Hindlimb muscle (tissue), 1 donor: Measurements from ENCODE around the gene BCL7B. TPM values are rescaled to one million over a fixed set of nuclear protein-coding genes. Genes with fewer than 3 reads are reported as not detected.

Experiments
- DNase-seq: peaks from one replicate; pipeline ENCODE4 v3.0.0-alpha.2; 2013
- polyA plus RNA-seq: library from polyadenylated mRNA; unstranded; fragments of 120-200 nt; gene quantifications from one replicate; pipeline ENCODE4 v1.2.1, GENCODE V29; 2013; ENCODE audit not compliant: insufficient read length

The BCL7B gene
- polyA plus RNA-seq, 1 donor: 37.7 TPM

DNA sequence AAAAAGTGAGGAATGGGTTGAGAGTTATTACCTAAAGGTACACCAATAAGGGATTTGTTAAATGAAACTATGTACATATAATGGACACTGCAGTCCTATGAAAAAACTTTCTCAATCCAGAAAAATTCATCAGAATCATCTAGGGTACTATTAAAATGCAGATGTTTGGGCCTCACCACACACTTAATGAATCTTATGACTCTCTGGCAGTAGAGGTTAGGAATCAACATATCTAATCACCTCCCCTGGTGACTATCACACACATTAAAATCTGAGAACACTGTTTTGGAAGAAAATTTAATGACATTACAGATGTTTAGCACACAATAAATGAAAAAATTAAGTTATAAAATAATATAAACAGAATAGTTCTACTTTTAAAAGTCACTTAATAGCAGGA lies 67.5 kb downstream of the BCL7B start:
- DNase-seq: no peak

DNA sequence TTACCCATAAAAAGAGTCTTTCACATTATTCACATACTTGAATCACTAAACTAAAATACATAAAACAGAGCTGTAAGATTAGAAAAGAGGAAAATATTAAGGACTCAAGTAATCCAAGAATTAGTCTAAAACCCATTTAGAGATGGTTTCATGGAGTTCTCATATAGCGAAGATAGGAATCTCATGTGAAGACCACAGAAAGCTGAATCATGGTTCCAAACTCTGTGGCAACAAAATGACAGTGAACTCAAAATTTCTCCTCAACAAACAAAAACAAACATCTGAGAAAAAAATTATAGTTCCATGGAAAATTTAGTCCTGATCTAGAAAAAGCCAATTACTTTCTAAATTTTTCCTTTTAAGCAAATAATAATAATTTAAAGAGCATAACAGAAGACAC lies 70.0 kb downstream of the BCL7B start:
- DNase-seq: no peak

Other genes with a start within 250 kb of the BCL7B start
- 24.1 TPM for gene NSUN5, start 248.9 kb downstream of the BCL7B start, polyA plus RNA-seq
- gene TRIM50, start 229.6 kb downstream of the BCL7B start, polyA plus RNA-seq: 0.57 TPM
- gene FKBP6, start 229.5 kb downstream of the BCL7B start, polyA plus RNA-seq: 0.12 TPM
- 27.1 TPM for gene FZD9, start 123.9 kb downstream of the BCL7B start, polyA plus RNA-seq
- gene BAZ1B, start 35.4 kb downstream of the BCL7B start, polyA plus RNA-seq: 53.0 TPM
- gene TBL2, start 20.9 kb upstream of the BCL7B start, polyA plus RNA-seq: 23.6 TPM
- gene MLXIPL, start 66.8 kb upstream of the BCL7B start, polyA plus RNA-seq: 1.7 TPM
- gene VPS37D, start 110.1 kb upstream of the BCL7B start, polyA plus RNA-seq: 3.1 TPM
- 7.8 TPM for gene DNAJC30, start 125.8 kb upstream of the BCL7B start, polyA plus RNA-seq
- gene BUD23, start 125.9 kb upstream of the BCL7B start, polyA plus RNA-seq: 79.8 TPM
- gene STX1A, start 162.0 kb upstream of the BCL7B start, polyA plus RNA-seq: 18.2 TPM
- 12.4 TPM for gene ABHD11, start 181.1 kb upstream of the BCL7B start, polyA plus RNA-seq
- 0.40 TPM for gene CLDN3, start 212.6 kb upstream of the BCL7B start, polyA plus RNA-seq